SK-N-DZ (cell line): ENCODE measurements around the gene ZNF334.

Experiments
- DNase-seq: peaks from one replicate; pipeline ENCODE4 v3.0.0-alpha.2; 2015; ENCODE audit warnings: low spot score

Gene ZNF334

GRCh38 chr20:46487628-46488027, 25.7 kb downstream of the ZNF334 start:
- no peak for DNase-seq

GRCh38 chr20:46485431-46485830, 27.9 kb downstream of the ZNF334 start:
- DNase-seq, result no peak

GRCh38 chr20:46484954-46485353, 28.4 kb downstream of the ZNF334 start:
- no peak for DNase-seq

GRCh38 chr20:46483879-46484278, 29.5 kb downstream of the ZNF334 start:
- DNase-seq, result no peak

- DNase-seq, result no peak
Observed at GRCh38 chr20:46482864-46483263, 30.5 kb downstream of the ZNF334 start.

GRCh38 chr20:46477640-46478039, 35.7 kb downstream of the ZNF334 start:
- DNase-seq, result no peak

GRCh38 chr20:46477225-46477624, 36.1 kb downstream of the ZNF334 start:
- DNase-seq, result no peak

GRCh38 chr20:46468508-46468907, 44.9 kb downstream of the ZNF334 start:
- DNase-seq, result no peak

- no peak for DNase-seq
Observed at GRCh38 chr20:46464451-46464850, 48.9 kb downstream of the ZNF334 start.

GRCh38 chr20:46463852-46464251, 49.5 kb downstream of the ZNF334 start:
- no peak for DNase-seq

- DNase-seq, result no peak
Observed at GRCh38 chr20:46461808-46462207, 51.6 kb downstream of the ZNF334 start.

GRCh38 chr20:46458866-46459750, 54.3 kb downstream of the ZNF334 start:
- peak; percentile 51 for DNase-seq

GRCh38 chr20:46456255-46457028, 56.9 kb downstream of the ZNF334 start:
- no peak for DNase-seq

- DNase-seq, result no peak
Observed at GRCh38 chr20:46455729-46456128, 57.6 kb downstream of the ZNF334 start.
